ENCODE measurements around the gene DST.

DST gene

DNA sequence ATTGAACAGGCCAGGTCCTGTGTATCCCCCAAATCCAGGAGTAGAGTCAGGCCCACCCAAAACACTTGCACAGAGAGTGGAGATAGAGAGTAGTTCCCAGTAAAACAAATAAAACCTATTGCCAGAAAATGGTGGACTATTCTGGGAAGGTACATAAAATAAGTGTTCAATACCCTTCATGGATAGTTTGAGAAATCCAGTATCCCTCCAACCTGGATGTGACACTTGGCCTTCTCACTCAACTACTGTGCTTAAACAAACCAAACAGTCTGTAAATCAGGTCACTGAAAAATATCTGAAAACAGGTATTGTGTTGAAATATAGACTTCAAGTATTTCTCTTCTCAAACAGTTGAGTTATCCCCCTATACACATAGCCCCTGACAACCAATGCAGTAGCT is 233.7 kb downstream of the DST start:
- H3K4me1 Mint-ChIP-seq: peaks cover 11% of the 10 kb centered on the region
- no peaks in the 10 kb centered on the region for H3K27me3 Mint-ChIP-seq (ENCODE audit: low read depth, poor library complexity)
- no peak overlapping the region for H3K4me3 Mint-ChIP-seq
- no peak for DNase-seq
- TF ChIP-seq, protein P1, sequence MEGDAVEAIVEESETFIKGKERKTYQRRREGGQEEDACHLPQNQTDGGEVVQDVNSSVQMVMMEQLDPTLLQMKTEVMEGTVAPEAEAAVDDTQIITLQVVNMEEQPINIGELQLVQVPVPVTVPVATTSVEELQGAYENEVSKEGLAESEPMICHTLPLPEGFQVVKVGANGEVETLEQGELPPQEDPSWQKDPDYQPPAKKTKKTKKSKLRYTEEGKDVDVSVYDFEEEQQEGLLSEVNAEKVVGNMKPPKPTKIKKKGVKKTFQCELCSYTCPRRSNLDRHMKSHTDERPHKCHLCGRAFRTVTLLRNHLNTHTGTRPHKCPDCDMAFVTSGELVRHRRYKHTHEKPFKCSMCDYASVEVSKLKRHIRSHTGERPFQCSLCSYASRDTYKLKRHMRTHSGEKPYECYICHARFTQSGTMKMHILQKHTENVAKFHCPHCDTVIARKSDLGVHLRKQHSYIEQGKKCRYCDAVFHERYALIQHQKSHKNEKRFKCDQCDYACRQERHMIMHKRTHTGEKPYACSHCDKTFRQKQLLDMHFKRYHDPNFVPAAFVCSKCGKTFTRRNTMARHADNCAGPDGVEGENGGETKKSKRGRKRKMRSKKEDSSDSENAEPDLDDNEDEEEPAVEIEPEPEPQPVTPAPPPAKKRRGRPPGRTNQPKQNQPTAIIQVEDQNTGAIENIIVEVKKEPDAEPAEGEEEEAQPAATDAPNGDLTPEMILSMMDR (IDR thresholded peaks at IDR 0.05): no peak
- no peaks in the 10 kb centered on the region for H3K36me3 Mint-ChIP-seq (ENCODE audit: low read depth)
- H3K9me3 Mint-ChIP-seq: no peaks in the 10 kb centered on the region
- no peak overlapping the region for H3K27ac Mint-ChIP-seq
